ENCODE measurements around the gene MRPL45. TPM values are rescaled to one million over a fixed set of nuclear protein-coding genes. Genes with fewer than 3 reads are reported as not detected.

Gene MRPL45
- total and polyA plus RNA-seq, 9 of the 15 experiments (the other 6 are each of a cell fraction or from before 2014, with no cell fraction given) = 48.4 to 228 (median 76.8) TPM

- TF ChIP-seq, protein P1, sequence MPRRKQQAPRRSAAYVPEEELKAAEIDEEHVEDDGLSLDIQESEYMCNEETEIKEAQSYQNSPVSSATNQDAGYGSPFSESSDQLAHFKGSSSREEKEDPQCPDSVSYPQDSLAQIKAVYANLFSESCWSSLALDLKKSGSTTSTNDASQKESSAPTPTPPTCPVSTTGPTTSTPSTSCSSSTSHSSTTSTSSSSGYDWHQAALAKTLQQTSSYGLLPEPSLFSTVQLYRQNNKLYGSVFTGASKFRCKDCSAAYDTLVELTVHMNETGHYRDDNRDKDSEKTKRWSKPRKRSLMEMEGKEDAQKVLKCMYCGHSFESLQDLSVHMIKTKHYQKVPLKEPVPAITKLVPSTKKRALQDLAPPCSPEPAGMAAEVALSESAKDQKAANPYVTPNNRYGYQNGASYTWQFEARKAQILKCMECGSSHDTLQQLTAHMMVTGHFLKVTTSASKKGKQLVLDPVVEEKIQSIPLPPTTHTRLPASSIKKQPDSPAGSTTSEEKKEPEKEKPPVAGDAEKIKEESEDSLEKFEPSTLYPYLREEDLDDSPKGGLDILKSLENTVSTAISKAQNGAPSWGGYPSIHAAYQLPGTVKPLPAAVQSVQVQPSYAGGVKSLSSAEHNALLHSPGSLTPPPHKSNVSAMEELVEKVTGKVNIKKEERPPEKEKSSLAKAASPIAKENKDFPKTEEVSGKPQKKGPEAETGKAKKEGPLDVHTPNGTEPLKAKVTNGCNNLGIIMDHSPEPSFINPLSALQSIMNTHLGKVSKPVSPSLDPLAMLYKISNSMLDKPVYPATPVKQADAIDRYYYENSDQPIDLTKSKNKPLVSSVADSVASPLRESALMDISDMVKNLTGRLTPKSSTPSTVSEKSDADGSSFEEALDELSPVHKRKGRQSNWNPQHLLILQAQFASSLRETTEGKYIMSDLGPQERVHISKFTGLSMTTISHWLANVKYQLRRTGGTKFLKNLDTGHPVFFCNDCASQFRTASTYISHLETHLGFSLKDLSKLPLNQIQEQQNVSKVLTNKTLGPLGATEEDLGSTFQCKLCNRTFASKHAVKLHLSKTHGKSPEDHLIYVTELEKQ (CRISPR knock-in tag; IDR thresholded peaks at IDR 0.05) = no peak
- TF ChIP-seq DACH1 (IDR thresholded peaks at IDR 0.05; ENCODE audit: partially characterized antibody) (no peak), POLR2AphosphoS2 (IDR thresholded peaks at IDR 0.05; ENCODE audit: low read length) (no peak), RUNX1 (IDR thresholded peaks at IDR 0.05; ENCODE audit: low read depth) (no peak), MNT (conservative IDR thresholded peaks at IDR 0.05) (peak; percentile 77 to 86), GTF2E2 (tag; IDR thresholded peaks at IDR 0.05) (no peak; the same call in 1 of the 2 replicates), NRF1 (conservative IDR thresholded peaks at IDR 0.05 in 1 of 2, IDR thresholded peaks at IDR 0.05 in 1 of 2) (peak; percentile 73 to 77), TFAM (CRISPR knock-in tag; conservative IDR thresholded peaks at IDR 0.05) (no peak), FUS (optimal IDR thresholded peaks at IDR 0.05; ENCODE audit: low read depth, low read length) (no peak), SMARCA5 (IDR thresholded peaks at IDR 0.05) (peak; percentile 56; the same call in 1 of the 2 replicates), PHF21A (IDR thresholded peaks at IDR 0.05; ENCODE audit: borderline replicate concordance, low read depth) (no peak), POLR2H (tag; IDR thresholded peaks at IDR 0.05; ENCODE audit: low read depth) (peak; percentile 45), KDM1A (IDR thresholded peaks at IDR 0.05) (peak; percentile 29 to 32; a peak in 2 of 4 replicates), SNIP1 (IDR thresholded peaks at IDR 0.05; ENCODE audit: low read depth) (no peak), ZNF551 (CRISPR knock-in tag; IDR thresholded peaks at IDR 0.05) (no peak), NFATC3 (IDR thresholded peaks at IDR 0.05) (no peak), TCF15 (CRISPR knock-in tag; IDR thresholded peaks at IDR 0.05) (no peak), ZNF174 (CRISPR knock-in tag; IDR thresholded peaks at IDR 0.05) (no peak), ZNF436 (CRISPR knock-in tag; IDR thresholded peaks at IDR 0.05) (no peak), ZFP30 (CRISPR knock-in tag; IDR thresholded peaks at IDR 0.05; ENCODE audit: borderline replicate concordance) (no peak), BDP1 (IDR thresholded peaks at IDR 0.05; ENCODE audit: insufficient read depth, insufficient read length) (no peak), ZNF3 (CRISPR knock-in tag; IDR thresholded peaks at IDR 0.05) (no peak), CTBP1 (IDR thresholded peaks at IDR 0.05; ENCODE audit: borderline replicate concordance) (peak; percentile 77), YBX1 (IDR thresholded peaks at IDR 0.05) (no peak)
- TF ChIP-seq, protein P2, sequence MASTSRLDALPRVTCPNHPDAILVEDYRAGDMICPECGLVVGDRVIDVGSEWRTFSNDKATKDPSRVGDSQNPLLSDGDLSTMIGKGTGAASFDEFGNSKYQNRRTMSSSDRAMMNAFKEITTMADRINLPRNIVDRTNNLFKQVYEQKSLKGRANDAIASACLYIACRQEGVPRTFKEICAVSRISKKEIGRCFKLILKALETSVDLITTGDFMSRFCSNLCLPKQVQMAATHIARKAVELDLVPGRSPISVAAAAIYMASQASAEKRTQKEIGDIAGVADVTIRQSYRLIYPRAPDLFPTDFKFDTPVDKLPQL (IDR thresholded peaks at IDR 0.05; ENCODE audit: extremely low read depth, insufficient read length) = no peak
These were observed 54.6 kb downstream of the MRPL45 start, which contains the start of gene SOCS7 (continued) for GRCh38 chr17:38351412-38352222.

Measured in K562 (cell line).